Fibroblast of villous mesenchyme (primary cell): ENCODE data around the gene CDC34. TPM values are rescaled to one million over a fixed set of nuclear protein-coding genes. Genes with fewer than 3 reads are reported as not detected.
A peak's percentile ranks its signal among the peaks of the same experiment; 100 is the strongest.

ENCODE experiments used
- DNase-seq: peaks from one replicate; pipeline ENCODE4 v3.0.0-alpha.2; 2010; ENCODE audit warnings: low read depth
- H3K4me3 ChIP-seq: 2 replicates; pipeline ENCODE4 v1.5.1; 2011; ENCODE audit warnings: low read depth, mild to moderate bottlenecking, low read length
- total RNA-seq: library from RNA; depleted of rRNA; stranded (reverse); fragments of >200 nt; gene quantifications from 2 replicates; pipeline ENCODE4 v1.2.3, GENCODE V29; 2012
- TF ChIP-seq, protein P1 (sequence below): IDR thresholded peaks from 2 replicates; pipeline ENCODE4 v1.5.1; 2012; ENCODE audit warnings: low read depth, mild to moderate bottlenecking, low read length; ENCODE audit not compliant: insufficient read depth

CDC34 gene
- total RNA-seq, 1 donor = 52.2 TPM

DNA sequence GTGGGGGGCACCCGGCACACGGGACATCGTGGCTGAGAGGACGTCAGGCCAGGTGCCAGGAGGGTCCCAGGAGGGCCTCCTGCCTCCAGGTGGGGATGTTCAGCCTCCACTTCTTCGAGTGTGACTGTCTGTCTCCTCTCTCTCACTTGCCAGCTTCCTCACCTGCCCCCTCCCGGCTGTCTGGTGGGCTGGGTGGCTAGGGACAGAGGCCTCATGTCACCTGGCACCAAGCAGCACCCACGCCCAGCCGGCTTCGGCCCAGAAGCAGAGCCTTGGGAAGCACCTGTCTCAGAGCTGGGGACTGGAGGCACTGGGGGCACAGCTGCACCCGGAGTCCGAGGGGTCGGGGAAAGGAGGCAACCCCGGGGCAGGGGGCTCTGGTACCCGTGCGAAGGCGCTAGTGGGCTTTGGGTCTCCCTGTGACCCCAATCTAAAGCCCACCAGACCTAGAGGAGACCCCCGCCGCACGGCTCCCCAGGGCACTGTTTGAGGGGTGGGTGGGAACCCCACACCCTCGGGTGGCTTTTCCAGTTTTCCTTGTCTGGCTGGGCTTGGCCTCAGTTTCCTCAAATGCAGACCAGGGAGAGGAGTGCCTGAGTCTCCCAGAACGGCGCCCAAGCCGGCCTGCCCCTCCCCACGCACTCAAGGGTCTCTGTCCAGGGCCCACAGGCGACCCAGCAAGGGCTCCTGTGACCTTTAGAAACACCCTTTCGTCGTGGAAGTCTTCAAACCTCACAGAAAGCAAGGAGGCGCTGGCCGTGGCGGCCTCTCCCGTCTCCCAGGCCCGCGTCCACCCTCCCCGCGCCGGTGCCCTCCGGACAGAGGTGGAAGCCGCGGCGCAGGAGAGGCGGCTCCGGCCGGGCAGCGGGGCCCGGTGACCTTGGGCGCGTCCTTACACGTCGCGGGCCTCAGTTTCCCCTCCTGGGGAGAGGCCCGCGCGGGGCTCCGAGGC lies 57.5 kb downstream of the CDC34 start:
- no peak overlapping the region for H3K4me3 ChIP-seq
- DNase-seq = no peak
- TF ChIP-seq, protein P1, sequence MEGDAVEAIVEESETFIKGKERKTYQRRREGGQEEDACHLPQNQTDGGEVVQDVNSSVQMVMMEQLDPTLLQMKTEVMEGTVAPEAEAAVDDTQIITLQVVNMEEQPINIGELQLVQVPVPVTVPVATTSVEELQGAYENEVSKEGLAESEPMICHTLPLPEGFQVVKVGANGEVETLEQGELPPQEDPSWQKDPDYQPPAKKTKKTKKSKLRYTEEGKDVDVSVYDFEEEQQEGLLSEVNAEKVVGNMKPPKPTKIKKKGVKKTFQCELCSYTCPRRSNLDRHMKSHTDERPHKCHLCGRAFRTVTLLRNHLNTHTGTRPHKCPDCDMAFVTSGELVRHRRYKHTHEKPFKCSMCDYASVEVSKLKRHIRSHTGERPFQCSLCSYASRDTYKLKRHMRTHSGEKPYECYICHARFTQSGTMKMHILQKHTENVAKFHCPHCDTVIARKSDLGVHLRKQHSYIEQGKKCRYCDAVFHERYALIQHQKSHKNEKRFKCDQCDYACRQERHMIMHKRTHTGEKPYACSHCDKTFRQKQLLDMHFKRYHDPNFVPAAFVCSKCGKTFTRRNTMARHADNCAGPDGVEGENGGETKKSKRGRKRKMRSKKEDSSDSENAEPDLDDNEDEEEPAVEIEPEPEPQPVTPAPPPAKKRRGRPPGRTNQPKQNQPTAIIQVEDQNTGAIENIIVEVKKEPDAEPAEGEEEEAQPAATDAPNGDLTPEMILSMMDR = no peak

GRCh38 chr19:589693-590395 lies 58.3 kb downstream of the CDC34 start, which contains the start of gene HCN2:
Gene HCN2 (plus strand): TSS chr19:589881. CDS start chr19:589946, 65 bp downstream.
- DNase-seq = no peak
- peak within 1 kb of the TSS; percentile 15 for H3K4me3 ChIP-seq
- TF ChIP-seq, protein P1 = no peak

- peak overlapping the region; percentile 15 for H3K4me3 ChIP-seq
- TF ChIP-seq, protein P1 = no peak
- DNase-seq = peak; percentile 23
These were observed 58.8 kb downstream of the CDC34 start for GRCh38 chr19:590396-590745.

DNA sequence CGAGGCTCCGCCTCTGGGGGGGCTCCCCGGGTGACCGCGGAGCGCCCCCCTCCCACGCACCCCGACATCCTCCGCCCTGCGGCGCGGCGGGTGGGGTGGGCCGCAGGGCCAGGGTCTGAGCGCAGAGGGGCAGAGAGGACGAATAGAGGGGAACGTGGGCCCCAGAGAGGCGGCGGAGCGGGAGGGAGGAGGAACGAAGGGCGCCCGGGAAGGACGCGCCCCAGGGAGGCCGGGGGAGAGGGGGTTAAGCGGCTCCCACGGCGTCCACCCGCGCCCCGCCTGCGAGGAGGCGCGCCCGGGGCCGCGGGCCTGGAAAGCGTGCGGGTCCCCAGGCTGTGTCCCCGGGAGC lies 59.2 kb downstream of the CDC34 start:
- DNase-seq = no peak
- TF ChIP-seq, protein P1 = no peak
- no peak overlapping the region for H3K4me3 ChIP-seq

DNA sequence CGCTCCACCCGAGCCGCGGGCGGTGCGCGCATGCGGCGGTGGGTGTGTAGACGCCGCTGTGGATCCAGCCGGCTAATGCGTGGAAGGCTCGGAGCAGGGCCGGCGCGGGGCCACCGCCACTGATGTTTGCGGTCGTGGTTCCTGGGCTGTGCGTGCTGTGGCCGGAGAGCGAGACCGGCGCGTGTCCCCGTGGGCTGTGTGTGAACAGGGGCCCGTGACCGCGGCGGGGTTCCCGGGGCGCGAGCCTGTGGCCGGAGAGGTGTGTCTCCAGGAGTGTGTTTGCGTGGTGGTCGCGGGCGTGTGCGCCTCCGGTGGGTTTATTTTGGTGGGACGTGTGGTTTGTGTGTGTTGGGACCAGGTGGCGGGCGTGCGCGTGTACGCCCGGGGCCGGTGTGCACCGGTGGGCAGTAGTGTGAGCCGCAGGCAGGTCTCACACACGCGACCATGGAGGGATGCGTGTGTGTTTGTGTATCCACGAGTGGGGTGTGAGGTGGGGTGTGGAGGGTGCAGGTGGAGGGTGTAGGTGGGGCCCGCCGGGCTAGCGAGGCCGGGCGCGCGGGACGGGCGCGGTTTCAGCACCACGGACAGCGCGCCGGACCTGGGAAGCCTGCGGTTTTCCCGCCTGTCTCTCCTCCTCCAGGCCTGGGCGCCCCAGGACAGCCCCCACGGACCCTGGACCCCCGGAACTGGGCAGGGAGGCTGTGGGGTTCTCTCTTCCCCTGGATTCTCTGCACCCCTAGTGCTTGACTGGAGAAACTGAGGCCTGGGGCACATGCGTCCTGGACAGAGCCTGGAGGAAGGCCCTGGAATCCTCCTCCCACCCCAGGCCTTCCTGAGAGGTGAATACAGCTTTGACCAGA lies 59.8 kb downstream of the CDC34 start:
- TF ChIP-seq, protein P1 = no peak
- DNase-seq = peak; percentile 30
- no peak overlapping the region for H3K4me3 ChIP-seq

Other genes with a start within 250 kb of the CDC34 start
- 9.9 and 12.2 TPM in 2 replicates for gene PLPP2, start 240.4 kb upstream of the CDC34 start, total RNA-seq
- gene MIER2, start 187.0 kb upstream of the CDC34 start, total RNA-seq = 18.0 and 19.9 TPM in 2 replicates
- not detected in 2 replicates for gene C2CD4C, start 122.6 kb upstream of the CDC34 start, total RNA-seq
- gene SHC2, start 70.7 kb upstream of the CDC34 start, total RNA-seq = 0.32 and 0.43 TPM in 2 replicates
- gene MADCAM1, start 35.3 kb upstream of the CDC34 start, total RNA-seq = under 0.01 TPM in 2 replicates
- 16.8 and 29.3 TPM in 2 replicates for gene TPGS1, start 24.3 kb upstream of the CDC34 start, total RNA-seq
- gene GZMM, start 12.3 kb downstream of the CDC34 start, total RNA-seq = 0.32 and 0.43 TPM in 2 replicates
- 191 and 207 TPM in 2 replicates for gene BSG, start 40.8 kb downstream of the CDC34 start, total RNA-seq
- 0.32 and 0.86 TPM in 2 replicates for gene HCN2, start 58.1 kb downstream of the CDC34 start, total RNA-seq
- gene POLRMT, start 101.8 kb downstream of the CDC34 start, total RNA-seq = 23.2 and 25.5 TPM in 2 replicates
- gene FGF22, start 108.1 kb downstream of the CDC34 start, total RNA-seq = not detected in 2 replicates
- gene RNF126, start 131.5 kb downstream of the CDC34 start, total RNA-seq = 30.7 and 50.3 TPM in 2 replicates
- gene FSTL3, start 144.6 kb downstream of the CDC34 start, total RNA-seq = 49.2 and 83.1 TPM in 2 replicates
- not detected in 2 replicates for gene PRSS57, start 163.7 kb downstream of the CDC34 start, total RNA-seq
- gene PALM, start 177.2 kb downstream of the CDC34 start, total RNA-seq = 0.32 and 1.7 TPM in 2 replicates
- under 0.01 and 0.43 TPM in 2 replicates for gene MISP, start 219.4 kb downstream of the CDC34 start, total RNA-seq